ENCODE results near the gene CDC42EP5.
"Not testable (repeated sequence)": the region's sequence is repeated elsewhere in the genome, so short reads cannot be mapped to it uniquely, and the experiment has no call there.

Gene CDC42EP5

GRCh38 chr19:54473071-54473891, at the start of gene CDC42EP5:
Gene CDC42EP5, minus strand, starts transcription at chr19:54473296. Its CDS starts 7,749 bp downstream, at chr19:54465547.
- DNase-seq = peak; percentile 92

- DNase-seq = no peak
These were observed 48.9 kb upstream of the CDC42EP5 start for GRCh38 chr19:54521860-54522513.

GRCh38 chr19:54521022-54521859, 48.1 kb upstream of the CDC42EP5 start:
- DNase-seq = no peak

- no peak for DNase-seq
These were observed 45.7 kb upstream of the CDC42EP5 start for GRCh38 chr19:54518844-54519243.

- peak; percentile 13 for DNase-seq
These were observed 44.4 kb upstream of the CDC42EP5 start for GRCh38 chr19:54517483-54517882.

GRCh38 chr19:54515156-54515555, 42.1 kb upstream of the CDC42EP5 start:
- DNase-seq = no peak

- DNase-seq = not testable (repeated sequence)
These were observed 36.3 kb upstream of the CDC42EP5 start for GRCh38 chr19:54509200-54509940.

- not testable (repeated sequence) for DNase-seq
These were observed 35.4 kb upstream of the CDC42EP5 start for GRCh38 chr19:54508487-54508886.

- no peak for DNase-seq
These were observed 34.7 kb upstream of the CDC42EP5 start for GRCh38 chr19:54507824-54508223.

- DNase-seq = not testable (repeated sequence)
These were observed 34.1 kb upstream of the CDC42EP5 start for GRCh38 chr19:54507038-54507717.

- DNase-seq = no peak
These were observed 33.0 kb upstream of the CDC42EP5 start for GRCh38 chr19:54506079-54506478.

- not testable (repeated sequence) for DNase-seq
These were observed 32.4 kb upstream of the CDC42EP5 start for GRCh38 chr19:54505542-54505941.

- no peak for DNase-seq
These were observed 29.5 kb upstream of the CDC42EP5 start, which contains the start of gene LAIR2 for GRCh38 chr19:54502518-54503048. Gene LAIR2, plus strand, starts transcription at chr19:54502831. Its CDS starts 88 bp downstream, at chr19:54502919.

- DNase-seq = not testable (repeated sequence)
These were observed 25.3 kb upstream of the CDC42EP5 start for GRCh38 chr19:54498451-54498772.

- not testable (repeated sequence) for DNase-seq
These were observed 24.8 kb upstream of the CDC42EP5 start for GRCh38 chr19:54497747-54498450.

GRCh38 chr19:54495284-54495683, 22.2 kb upstream of the CDC42EP5 start:
- DNase-seq = not testable (repeated sequence)

- no peak for DNase-seq
These were observed 21.0 kb upstream of the CDC42EP5 start for GRCh38 chr19:54493967-54494585.

GRCh38 chr19:54493056-54493455, 20.0 kb upstream of the CDC42EP5 start:
- not testable (repeated sequence) for DNase-seq

GRCh38 chr19:54492568-54492967, 19.5 kb upstream of the CDC42EP5 start:
- DNase-seq = no peak

- DNase-seq = no peak
These were observed 16.7 kb upstream of the CDC42EP5 start for GRCh38 chr19:54489766-54490165.

Measured in fibroblast of upper back skin (primary cell).